Measurements from ENCODE around the gene PARD3. TPM values are rescaled to one million over a fixed set of nuclear protein-coding genes. Genes with fewer than 3 reads are reported as not detected.
A peak's percentile ranks its signal among the peaks of the same experiment; 100 is the strongest.

PARD3 gene
- total RNA-seq, 1 donor from 2014 or later: 51.2 TPM

DNA sequence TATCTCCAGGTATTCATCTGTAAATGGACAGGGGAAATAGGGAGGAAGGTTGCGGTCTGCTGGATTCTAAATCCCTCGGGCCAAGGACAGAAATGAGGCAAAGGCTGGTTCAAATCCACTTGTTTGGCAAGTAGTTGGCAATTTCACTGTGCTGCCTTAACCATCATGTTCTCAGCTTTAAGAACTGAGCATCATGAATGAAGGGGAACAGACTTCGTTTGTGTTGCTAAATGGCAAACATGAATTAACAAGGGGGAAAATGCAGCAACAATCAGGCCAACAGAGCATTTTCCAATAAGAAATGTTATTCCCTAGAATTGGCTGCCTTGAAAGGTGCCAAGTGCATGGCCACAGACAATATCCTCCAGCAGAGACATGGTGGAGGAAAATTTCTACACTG lies 36.9 kb downstream of the PARD3 start:
- peaks cover 52% of the 10 kb centered on the region for H3K4me1 Mint-ChIP-seq
- DNase-seq (ENCODE audit: low read depth, low spot score): no peak
- TF ChIP-seq, protein P1, sequence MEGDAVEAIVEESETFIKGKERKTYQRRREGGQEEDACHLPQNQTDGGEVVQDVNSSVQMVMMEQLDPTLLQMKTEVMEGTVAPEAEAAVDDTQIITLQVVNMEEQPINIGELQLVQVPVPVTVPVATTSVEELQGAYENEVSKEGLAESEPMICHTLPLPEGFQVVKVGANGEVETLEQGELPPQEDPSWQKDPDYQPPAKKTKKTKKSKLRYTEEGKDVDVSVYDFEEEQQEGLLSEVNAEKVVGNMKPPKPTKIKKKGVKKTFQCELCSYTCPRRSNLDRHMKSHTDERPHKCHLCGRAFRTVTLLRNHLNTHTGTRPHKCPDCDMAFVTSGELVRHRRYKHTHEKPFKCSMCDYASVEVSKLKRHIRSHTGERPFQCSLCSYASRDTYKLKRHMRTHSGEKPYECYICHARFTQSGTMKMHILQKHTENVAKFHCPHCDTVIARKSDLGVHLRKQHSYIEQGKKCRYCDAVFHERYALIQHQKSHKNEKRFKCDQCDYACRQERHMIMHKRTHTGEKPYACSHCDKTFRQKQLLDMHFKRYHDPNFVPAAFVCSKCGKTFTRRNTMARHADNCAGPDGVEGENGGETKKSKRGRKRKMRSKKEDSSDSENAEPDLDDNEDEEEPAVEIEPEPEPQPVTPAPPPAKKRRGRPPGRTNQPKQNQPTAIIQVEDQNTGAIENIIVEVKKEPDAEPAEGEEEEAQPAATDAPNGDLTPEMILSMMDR (conservative IDR thresholded peaks at IDR 0.05): no peak
- H3K27me3 Mint-ChIP-seq (ENCODE audit: low read depth): no peaks in the 10 kb centered on the region
- no peaks in the 10 kb centered on the region for H3K9me3 Mint-ChIP-seq
- no peak overlapping the region for H3K27ac Mint-ChIP-seq (ENCODE audit: unreplicated experiment)
- H3K4me3 Mint-ChIP-seq: no peak overlapping the region
- no peaks in the 10 kb centered on the region for H3K36me3 Mint-ChIP-seq (ENCODE audit: low read depth)

DNA sequence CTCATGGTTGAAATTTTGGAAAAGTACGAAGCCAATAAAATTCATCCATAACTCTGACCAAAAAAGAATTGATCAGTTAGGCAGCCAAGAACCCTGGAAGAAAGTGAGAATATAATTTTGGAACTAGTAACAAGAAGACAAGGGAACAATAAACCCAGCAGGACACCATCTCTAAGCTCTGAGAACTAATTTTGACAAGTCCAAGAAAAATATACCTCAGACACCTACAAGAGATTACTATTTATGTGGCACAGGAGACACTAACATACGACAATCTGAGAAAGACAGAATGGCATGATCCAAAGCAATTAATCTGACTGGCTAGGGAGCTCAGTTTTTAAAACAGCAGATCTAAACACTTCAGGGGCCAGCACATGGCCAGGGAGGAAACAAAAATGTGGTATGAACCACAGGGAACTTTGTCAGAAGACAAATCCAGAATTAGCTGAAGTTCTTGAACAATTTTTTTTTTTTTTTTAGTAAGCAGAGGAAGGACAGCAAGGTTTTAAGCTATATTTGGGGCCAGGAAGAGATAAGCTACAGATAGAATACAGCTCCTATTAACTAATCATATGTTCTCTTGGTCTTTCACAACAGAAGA lies 38.9 kb downstream of the PARD3 start:
- no peak overlapping the region for H3K4me3 Mint-ChIP-seq
- no peaks in the 10 kb centered on the region for H3K27me3 Mint-ChIP-seq (ENCODE audit: low read depth)
- peaks cover 48% of the 10 kb centered on the region for H3K4me1 Mint-ChIP-seq
- TF ChIP-seq, protein P1 (conservative IDR thresholded peaks at IDR 0.05): no peak
- H3K9me3 Mint-ChIP-seq: no peaks in the 10 kb centered on the region
- H3K36me3 Mint-ChIP-seq (ENCODE audit: low read depth): no peaks in the 10 kb centered on the region
- no peak for DNase-seq (ENCODE audit: low read depth, low spot score)
- peak overlapping the region; percentile 59 for H3K27ac Mint-ChIP-seq (ENCODE audit: unreplicated experiment)

DNA sequence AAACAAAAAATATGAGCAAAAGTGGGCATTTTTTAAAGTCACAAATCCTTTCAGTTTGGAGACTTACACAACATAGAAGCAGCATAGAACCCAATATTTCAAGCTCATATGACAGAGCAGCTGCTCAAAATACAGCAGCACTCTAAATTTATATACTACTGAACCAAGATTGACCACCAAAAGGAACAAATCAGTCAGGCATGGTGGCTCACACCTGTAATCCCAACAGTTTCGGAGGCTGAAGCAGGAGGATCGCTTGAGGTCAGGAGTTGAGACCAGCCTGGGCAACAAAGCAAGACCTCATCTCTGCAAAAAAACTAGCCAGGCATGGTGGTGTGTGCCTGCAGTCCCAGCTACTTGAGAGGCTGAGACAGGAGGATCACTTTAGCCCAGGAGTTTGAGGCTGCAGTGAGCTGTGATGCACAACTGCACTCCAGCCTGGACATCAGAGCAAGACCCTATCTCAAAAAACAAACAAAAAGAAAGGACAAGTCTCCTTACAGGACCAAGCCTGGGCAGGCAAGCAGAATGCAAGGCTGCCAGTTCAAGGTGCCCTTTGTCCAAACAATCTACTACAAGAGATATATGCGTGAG lies 40.0 kb downstream of the PARD3 start:
- DNase-seq (ENCODE audit: low read depth, low spot score): no peak
- H3K9me3 Mint-ChIP-seq: no peaks in the 10 kb centered on the region
- H3K36me3 Mint-ChIP-seq (ENCODE audit: low read depth): no peaks in the 10 kb centered on the region
- no peaks in the 10 kb centered on the region for H3K27me3 Mint-ChIP-seq (ENCODE audit: low read depth)
- TF ChIP-seq, protein P1 (conservative IDR thresholded peaks at IDR 0.05): no peak
- H3K27ac Mint-ChIP-seq (ENCODE audit: unreplicated experiment): no peak overlapping the region
- H3K4me3 Mint-ChIP-seq: no peak overlapping the region
- H3K4me1 Mint-ChIP-seq: peaks cover 41% of the 10 kb centered on the region

DNA sequence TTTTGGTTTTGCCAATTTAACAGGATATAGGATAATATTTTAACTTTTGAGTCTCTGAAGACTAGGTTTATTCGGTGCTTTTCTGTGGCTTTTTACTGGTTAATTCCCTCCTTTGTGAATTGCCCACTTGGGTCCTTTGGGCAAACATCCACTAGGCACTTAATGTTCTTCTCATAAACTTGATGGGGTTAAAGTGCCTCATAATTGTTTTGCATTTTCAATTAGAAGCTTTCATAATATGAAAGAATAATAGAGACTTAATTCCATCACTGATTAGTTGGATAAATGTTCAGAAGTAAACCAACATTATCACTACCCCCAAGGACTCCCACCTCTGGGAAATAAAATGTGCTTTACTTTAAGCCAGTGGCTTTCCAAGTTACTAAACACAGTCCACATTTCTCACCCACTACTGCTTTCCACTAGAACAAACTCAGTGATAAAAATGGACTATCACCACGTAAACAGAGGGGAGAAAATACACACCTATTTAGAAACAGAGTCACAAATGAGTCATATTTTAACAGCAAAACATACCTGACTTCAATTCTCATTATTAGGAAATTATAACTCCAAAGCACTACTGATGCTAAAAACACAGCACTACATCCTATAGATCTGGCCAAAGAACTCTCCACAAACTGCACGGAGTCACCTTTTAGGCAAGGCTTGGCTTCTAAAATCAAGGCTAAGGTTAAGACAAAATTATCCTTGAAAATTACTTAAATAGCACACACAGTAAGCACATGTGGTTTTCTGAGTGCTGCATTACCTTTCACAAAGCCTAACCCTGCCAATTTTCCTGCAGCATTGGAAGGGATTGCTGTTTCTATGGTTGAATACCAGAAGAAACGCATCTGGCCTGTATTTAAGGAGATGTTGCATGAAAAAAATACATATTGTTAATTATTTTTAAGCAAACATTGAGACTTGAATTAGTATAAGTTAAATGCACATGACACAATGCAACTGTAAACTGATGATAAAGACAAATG lies 41.2 kb downstream of the PARD3 start:
- H3K27me3 Mint-ChIP-seq (ENCODE audit: low read depth): no peaks in the 10 kb centered on the region
- H3K9me3 Mint-ChIP-seq: no peaks in the 10 kb centered on the region
- H3K4me1 Mint-ChIP-seq: peaks cover 43% of the 10 kb centered on the region
- H3K27ac Mint-ChIP-seq (ENCODE audit: unreplicated experiment): no peak overlapping the region
- DNase-seq (ENCODE audit: low read depth, low spot score): no peak
- TF ChIP-seq, protein P1 (conservative IDR thresholded peaks at IDR 0.05): no peak
- no peak overlapping the region for H3K4me3 Mint-ChIP-seq
- no peaks in the 10 kb centered on the region for H3K36me3 Mint-ChIP-seq (ENCODE audit: low read depth)

DNA sequence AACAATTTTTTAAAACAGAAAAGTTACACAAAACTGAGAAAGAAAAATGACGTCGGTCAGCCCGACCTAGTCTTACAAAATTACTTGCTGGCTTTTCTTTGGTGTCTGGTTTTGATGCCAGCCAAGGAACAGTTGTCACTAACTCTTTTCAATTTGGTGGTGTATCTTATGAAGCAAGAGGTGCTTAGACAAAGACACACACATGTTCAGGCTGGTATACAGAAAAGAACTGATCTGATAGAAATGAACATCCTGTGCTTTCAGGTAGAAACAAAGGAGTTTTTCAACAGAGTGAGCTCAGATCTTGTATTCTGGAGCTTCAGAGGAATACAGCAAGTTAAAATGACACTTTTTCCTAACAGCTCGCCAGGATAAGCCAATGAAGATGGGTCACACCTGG lies 43.6 kb downstream of the PARD3 start:
- Mint-ChIP-seq H3K4me1 (peaks cover 45% of the 10 kb centered on the region), H3K4me3 (no peak overlapping the region), H3K36me3 (ENCODE audit: low read depth) (peaks cover 3% of the 10 kb centered on the region), H3K27me3 (ENCODE audit: low read depth) (no peaks in the 10 kb centered on the region), H3K27ac (ENCODE audit: unreplicated experiment) (no peak overlapping the region), H3K9me3 (no peaks in the 10 kb centered on the region)
- TF ChIP-seq, protein P1 (conservative IDR thresholded peaks at IDR 0.05): no peak
- no peak for DNase-seq (ENCODE audit: low read depth, low spot score)

All from neural crest cell (in vitro differentiated cells).